Liver (tissue), 9 donors: ENCODE results near the gene GSPT1. TPM values are rescaled to one million over a fixed set of nuclear protein-coding genes. Genes with fewer than 3 reads are reported as not detected.

Source experiments
- DNase-seq: peaks from one replicate; pipeline ENCODE4 v3.0.0-alpha.2; 2017; ENCODE audit warnings: low spot score
- H3K27ac ChIP-seq, 2 donors: one replicate each; pipeline ENCODE4 v1.7.0; 2013; ENCODE audit warnings: inconsistent platforms in 2 of 2, low read length in 2 of 2, control low read depth in 1 of 2, low read depth in 1 of 2, mild to moderate bottlenecking in 1 of 2
- H3K27me3 ChIP-seq, 4 donors: one replicate each; pipeline versions ENCODE4 v1.6.1 to v1.7.0; 2013; ENCODE audit warnings: low read length in 3 of 4, inconsistent platforms in 1 of 4, mild to moderate bottlenecking in 1 of 4, moderate library complexity in 1 of 4; ENCODE audit not compliant: control insufficient read depth in 4 of 4, insufficient read depth in 4 of 4
- H3K36me3 ChIP-seq, 4 donors: one replicate each; pipeline versions ENCODE4 v1.6.1 to v1.7.0; 2013; ENCODE audit warnings: low read length in 3 of 4, mild to moderate bottlenecking in 3 of 4, low read depth in 1 of 4, moderate library complexity in 1 of 4; ENCODE audit not compliant: control insufficient read depth in 4 of 4, insufficient read depth in 3 of 4
- H3K4me1 ChIP-seq, 4 donors: one replicate each; pipeline versions ENCODE4 v1.6.1 to v1.7.0; 2013; ENCODE audit warnings: low read length in 3 of 4, mild to moderate bottlenecking in 3 of 4, moderate library complexity in 1 of 4; ENCODE audit not compliant: control insufficient read depth in 4 of 4, insufficient read depth in 4 of 4
- H3K4me3 ChIP-seq, 3 donors: one replicate each; pipeline versions ENCODE4 v1.6.1 to v1.7.0; 2013; ENCODE audit warnings: low read length in 3 of 3, control low read depth in 1 of 3, low read depth in 1 of 3, mild to moderate bottlenecking in 1 of 3
- H3K9ac ChIP-seq, 2 donors: one replicate each; pipeline ENCODE4 v1.7.0; 2013; ENCODE audit warnings: low read length in 2 of 2, mild to moderate bottlenecking in 2 of 2, moderate library complexity in 2 of 2, control low read depth in 1 of 2, low read depth in 1 of 2
- H3K9me3 ChIP-seq, 4 donors: one replicate each; pipeline versions ENCODE4 v1.6.1 to v1.7.0; 2013; ENCODE audit warnings: low read length in 3 of 4; ENCODE audit not compliant: control insufficient read depth in 4 of 4
- EGR1 ChIP-seq, 2 donors: IDR thresholded peaks; 2 replicates each; pipeline ENCODE4 v1.6.1; 2016 to 2018; ENCODE audit warnings: antibody characterized with exemption in 2 of 2, low read depth in 2 of 2
- FOXA1 ChIP-seq: IDR thresholded peaks from 2 replicates; pipeline ENCODE4 v1.6.1; 2016; ENCODE audit warnings: antibody characterized with exemption
- FOXA2 ChIP-seq: IDR thresholded peaks from 2 replicates; pipeline ENCODE4 v1.6.1; 2016; ENCODE audit warnings: antibody characterized with exemption
- GABPA ChIP-seq, 2 donors: IDR thresholded peaks in 1 of 2; conservative IDR thresholded peaks in 1 of 2; 2 replicates each; pipeline ENCODE4 v1.6.1; 2016; ENCODE audit warnings: antibody characterized with exemption in 2 of 2, mild to moderate bottlenecking in 1 of 2, moderate library complexity in 1 of 2
- HNF4A ChIP-seq, 2 donors: conservative IDR thresholded peaks; 2 replicates each; pipeline ENCODE4 v1.6.1; 2016; ENCODE audit warnings: antibody characterized with exemption in 2 of 2, mild to moderate bottlenecking in 2 of 2
- HNF4G ChIP-seq: IDR thresholded peaks from 2 replicates; pipeline ENCODE4 v1.6.1; 2016; ENCODE audit warnings: antibody characterized with exemption
- JUND ChIP-seq, 2 donors: IDR thresholded peaks; 2 replicates each; pipeline ENCODE4 v1.6.1; 2016; ENCODE audit warnings: antibody characterized with exemption in 2 of 2
- NR2F2 ChIP-seq: IDR thresholded peaks from 2 replicates; pipeline ENCODE4 v1.6.1; 2016; ENCODE audit warnings: antibody characterized with exemption
- RXRA ChIP-seq, 2 donors: IDR thresholded peaks; 2 replicates each; pipeline ENCODE4 v1.6.1; 2017 to 2018; ENCODE audit warnings: antibody characterized with exemption in 2 of 2, mild to moderate bottlenecking in 1 of 2
- SP1 ChIP-seq: IDR thresholded peaks from 2 replicates; pipeline ENCODE4 v1.6.1; 2018; ENCODE audit warnings: antibody characterized with exemption, mild to moderate bottlenecking
- TAF1 ChIP-seq: conservative IDR thresholded peaks from 2 replicates; pipeline ENCODE4 v1.6.1; 2016; ENCODE audit warnings: antibody characterized with exemption, mild to moderate bottlenecking
- YY1 ChIP-seq: IDR thresholded peaks from 2 replicates; pipeline ENCODE4 v1.6.1; 2016; ENCODE audit warnings: antibody characterized with exemption, mild to moderate bottlenecking
- WGBS: extraction: QIAGEN DNeasy Blood & Tissue Kit; methylation state at CpG from one replicate; pipeline ENCODE4 v1.1.7; 2013; 5-methylcytosine and 5-hydroxymethylcytosine counted together
- polyA plus RNA-seq, 2 donors: library from polyadenylated mRNA; stranded (reverse) in 1 of 2; unstranded in 1 of 2; fragments of 200-250 nt in 1 of 2; fragments of >200 nt in 1 of 2; fragmentation: Nextera tagmentation in 1 of 2; extraction: Ambion mirVana in 1 of 2; gene quantifications; one replicate each; pipeline versions ENCODE4 v1.2.1 to v1.2.3, GENCODE V29; 2013 to 2015
- total RNA-seq, 2 donors: library from RNA; depleted of rRNA; stranded (reverse); fragments of >200 nt; gene quantifications; one replicate each; pipeline ENCODE4 v1.2.3, GENCODE V29; 2014
- TF ChIP-seq, protein P1 (sequence below): IDR thresholded peaks from 2 replicates; pipeline ENCODE4 v1.6.1; 2016; ENCODE audit warnings: antibody characterized with exemption, mild to moderate bottlenecking
- TF ChIP-seq, protein P2 (sequence below): fragments of 150-350 bp; IDR thresholded peaks from 2 replicates; pipeline ENCODE4 v1.5.1; 2017; ENCODE audit warnings: improper control_type of control experiment, low read depth, low read length; ENCODE audit not compliant: missing input control
- TF ChIP-seq, protein P3 (sequence below): IDR thresholded peaks from 2 replicates; pipeline ENCODE4 v1.6.1; 2016; ENCODE audit warnings: antibody characterized with exemption
- TF ChIP-seq, protein P4 (sequence below): IDR thresholded peaks from 2 replicates; pipeline ENCODE4 v1.6.1; 2016; ENCODE audit warnings: antibody characterized with exemption
- TF ChIP-seq, protein P5 (sequence below): IDR thresholded peaks from 2 replicates; pipeline ENCODE4 v1.6.1; 2016; ENCODE audit warnings: antibody characterized with exemption
- donor health status: healthy.
- donor health status: healthy.
- donor health status: healthy.
- donor health status: healthy.
- donor health status: healthy.

The GSPT1 gene
- total and polyA plus RNA-seq, 4 donors = 24.2 to 67.6 (median 41.9) TPM

DNA sequence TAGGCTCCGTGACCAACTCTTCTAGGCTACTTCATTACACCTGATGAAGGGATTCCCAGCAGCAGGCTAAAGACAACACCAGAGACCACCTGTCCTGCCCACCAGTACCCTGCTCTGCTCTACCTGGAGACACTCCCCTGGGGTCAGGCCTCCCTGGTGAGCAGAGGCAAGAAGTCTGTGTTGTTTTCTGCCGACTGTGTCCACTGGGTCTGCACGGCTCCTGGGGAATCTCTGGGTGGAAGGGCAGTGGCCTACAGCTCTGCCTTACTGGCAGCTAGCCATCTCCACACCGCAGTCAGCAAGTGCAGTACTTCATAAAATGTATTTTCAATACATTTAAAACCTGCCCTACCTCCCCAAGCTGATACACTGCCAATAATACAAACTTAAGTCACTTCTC lies 71.3 kb downstream of the GSPT1 start:
- TF ChIP-seq RXRA (IDR thresholded peaks at IDR 0.05) (no peak), FOXA1 (no peak), HNF4G (no peak), YY1 (no peak), EGR1 (IDR thresholded peaks at IDR 0.05; ENCODE audit: low read depth in 2 of 2) (no peak), GABPA (IDR thresholded peaks at IDR 0.05 in 1 of 2, conservative IDR thresholded peaks at IDR 0.05 in 1 of 2) (no peak), TAF1 (no peak), JUND (IDR thresholded peaks at IDR 0.05) (no peak), HNF4A (conservative IDR thresholded peaks at IDR 0.05) (no peak), NR2F2 (no peak)
- TF ChIP-seq, protein P1, sequence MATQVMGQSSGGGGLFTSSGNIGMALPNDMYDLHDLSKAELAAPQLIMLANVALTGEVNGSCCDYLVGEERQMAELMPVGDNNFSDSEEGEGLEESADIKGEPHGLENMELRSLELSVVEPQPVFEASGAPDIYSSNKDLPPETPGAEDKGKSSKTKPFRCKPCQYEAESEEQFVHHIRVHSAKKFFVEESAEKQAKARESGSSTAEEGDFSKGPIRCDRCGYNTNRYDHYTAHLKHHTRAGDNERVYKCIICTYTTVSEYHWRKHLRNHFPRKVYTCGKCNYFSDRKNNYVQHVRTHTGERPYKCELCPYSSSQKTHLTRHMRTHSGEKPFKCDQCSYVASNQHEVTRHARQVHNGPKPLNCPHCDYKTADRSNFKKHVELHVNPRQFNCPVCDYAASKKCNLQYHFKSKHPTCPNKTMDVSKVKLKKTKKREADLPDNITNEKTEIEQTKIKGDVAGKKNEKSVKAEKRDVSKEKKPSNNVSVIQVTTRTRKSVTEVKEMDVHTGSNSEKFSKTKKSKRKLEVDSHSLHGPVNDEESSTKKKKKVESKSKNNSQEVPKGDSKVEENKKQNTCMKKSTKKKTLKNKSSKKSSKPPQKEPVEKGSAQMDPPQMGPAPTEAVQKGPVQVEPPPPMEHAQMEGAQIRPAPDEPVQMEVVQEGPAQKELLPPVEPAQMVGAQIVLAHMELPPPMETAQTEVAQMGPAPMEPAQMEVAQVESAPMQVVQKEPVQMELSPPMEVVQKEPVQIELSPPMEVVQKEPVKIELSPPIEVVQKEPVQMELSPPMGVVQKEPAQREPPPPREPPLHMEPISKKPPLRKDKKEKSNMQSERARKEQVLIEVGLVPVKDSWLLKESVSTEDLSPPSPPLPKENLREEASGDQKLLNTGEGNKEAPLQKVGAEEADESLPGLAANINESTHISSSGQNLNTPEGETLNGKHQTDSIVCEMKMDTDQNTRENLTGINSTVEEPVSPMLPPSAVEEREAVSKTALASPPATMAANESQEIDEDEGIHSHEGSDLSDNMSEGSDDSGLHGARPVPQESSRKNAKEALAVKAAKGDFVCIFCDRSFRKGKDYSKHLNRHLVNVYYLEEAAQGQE = no peak
- TF ChIP-seq, protein P2, sequence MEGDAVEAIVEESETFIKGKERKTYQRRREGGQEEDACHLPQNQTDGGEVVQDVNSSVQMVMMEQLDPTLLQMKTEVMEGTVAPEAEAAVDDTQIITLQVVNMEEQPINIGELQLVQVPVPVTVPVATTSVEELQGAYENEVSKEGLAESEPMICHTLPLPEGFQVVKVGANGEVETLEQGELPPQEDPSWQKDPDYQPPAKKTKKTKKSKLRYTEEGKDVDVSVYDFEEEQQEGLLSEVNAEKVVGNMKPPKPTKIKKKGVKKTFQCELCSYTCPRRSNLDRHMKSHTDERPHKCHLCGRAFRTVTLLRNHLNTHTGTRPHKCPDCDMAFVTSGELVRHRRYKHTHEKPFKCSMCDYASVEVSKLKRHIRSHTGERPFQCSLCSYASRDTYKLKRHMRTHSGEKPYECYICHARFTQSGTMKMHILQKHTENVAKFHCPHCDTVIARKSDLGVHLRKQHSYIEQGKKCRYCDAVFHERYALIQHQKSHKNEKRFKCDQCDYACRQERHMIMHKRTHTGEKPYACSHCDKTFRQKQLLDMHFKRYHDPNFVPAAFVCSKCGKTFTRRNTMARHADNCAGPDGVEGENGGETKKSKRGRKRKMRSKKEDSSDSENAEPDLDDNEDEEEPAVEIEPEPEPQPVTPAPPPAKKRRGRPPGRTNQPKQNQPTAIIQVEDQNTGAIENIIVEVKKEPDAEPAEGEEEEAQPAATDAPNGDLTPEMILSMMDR = no peak
- TF ChIP-seq, protein P3, sequence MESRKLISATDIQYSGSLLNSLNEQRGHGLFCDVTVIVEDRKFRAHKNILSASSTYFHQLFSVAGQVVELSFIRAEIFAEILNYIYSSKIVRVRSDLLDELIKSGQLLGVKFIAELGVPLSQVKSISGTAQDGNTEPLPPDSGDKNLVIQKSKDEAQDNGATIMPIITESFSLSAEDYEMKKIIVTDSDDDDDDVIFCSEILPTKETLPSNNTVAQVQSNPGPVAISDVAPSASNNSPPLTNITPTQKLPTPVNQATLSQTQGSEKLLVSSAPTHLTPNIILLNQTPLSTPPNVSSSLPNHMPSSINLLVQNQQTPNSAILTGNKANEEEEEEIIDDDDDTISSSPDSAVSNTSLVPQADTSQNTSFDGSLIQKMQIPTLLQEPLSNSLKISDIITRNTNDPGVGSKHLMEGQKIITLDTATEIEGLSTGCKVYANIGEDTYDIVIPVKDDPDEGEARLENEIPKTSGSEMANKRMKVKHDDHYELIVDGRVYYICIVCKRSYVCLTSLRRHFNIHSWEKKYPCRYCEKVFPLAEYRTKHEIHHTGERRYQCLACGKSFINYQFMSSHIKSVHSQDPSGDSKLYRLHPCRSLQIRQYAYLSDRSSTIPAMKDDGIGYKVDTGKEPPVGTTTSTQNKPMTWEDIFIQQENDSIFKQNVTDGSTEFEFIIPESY = no peak
- TF ChIP-seq, protein P4, sequence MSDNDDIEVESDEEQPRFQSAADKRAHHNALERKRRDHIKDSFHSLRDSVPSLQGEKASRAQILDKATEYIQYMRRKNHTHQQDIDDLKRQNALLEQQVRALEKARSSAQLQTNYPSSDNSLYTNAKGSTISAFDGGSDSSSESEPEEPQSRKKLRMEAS = no peak
- whole genome bisulfite sequencing = 91% methylated on average over 4 of the region's 4 CpGs
- H3K27ac ChIP-seq = no peak overlapping the region
- H3K4me1 ChIP-seq = no peaks in the 10 kb centered on the region
- H3K9me3 ChIP-seq = no peaks in the 10 kb centered on the region
- H3K9ac ChIP-seq = no peak overlapping the region
- no peak for DNase-seq
- H3K36me3 ChIP-seq = peaks cover 28 to 80% (median 66%) of the 10 kb centered on the region in 4 donors
- H3K4me3 ChIP-seq = no peak overlapping the region
- H3K27me3 ChIP-seq = no peaks in the 10 kb centered on the region

DNA sequence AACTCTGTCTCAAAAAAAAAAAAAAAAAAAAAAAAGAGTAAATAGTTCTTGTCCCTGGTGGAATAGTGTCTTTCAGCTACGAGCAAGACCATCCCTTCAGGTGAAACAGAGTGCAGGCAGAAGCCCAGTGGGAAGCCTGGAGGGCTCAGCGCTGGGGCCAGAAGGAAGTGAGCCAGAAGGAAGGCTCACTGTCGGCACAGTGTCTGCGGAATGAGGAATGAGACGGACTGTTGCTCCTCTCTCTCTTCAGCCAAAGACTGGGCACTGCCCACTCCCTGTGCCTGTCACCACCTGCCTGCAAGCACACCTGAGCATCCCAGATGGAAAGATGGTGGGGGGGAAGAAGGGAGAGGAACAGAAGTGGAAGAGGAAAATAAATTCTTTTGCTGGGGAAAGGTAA lies 71.9 kb downstream of the GSPT1 start:
- TF ChIP-seq SP1 (no peak), RXRA (IDR thresholded peaks at IDR 0.05) (no peak), FOXA2 (no peak), HNF4G (no peak), JUND (IDR thresholded peaks at IDR 0.05) (no peak), NR2F2 (no peak), FOXA1 (no peak), EGR1 (IDR thresholded peaks at IDR 0.05; ENCODE audit: low read depth in 2 of 2) (no peak), GABPA (IDR thresholded peaks at IDR 0.05 in 1 of 2, conservative IDR thresholded peaks at IDR 0.05 in 1 of 2) (no peak), TAF1 (no peak), YY1 (no peak)
- TF ChIP-seq, protein P1 = no peak
- TF ChIP-seq, protein P5, sequence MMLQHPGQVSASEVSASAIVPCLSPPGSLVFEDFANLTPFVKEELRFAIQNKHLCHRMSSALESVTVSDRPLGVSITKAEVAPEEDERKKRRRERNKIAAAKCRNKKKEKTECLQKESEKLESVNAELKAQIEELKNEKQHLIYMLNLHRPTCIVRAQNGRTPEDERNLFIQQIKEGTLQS = no peak
- no peaks in the 10 kb centered on the region for H3K9me3 ChIP-seq
- 93% methylated on average over 5 of the region's 5 CpGs for WGBS

More for the DNA sequence above, 71.9 kb downstream of the GSPT1 start:
- DNase-seq = no peak
- H3K36me3 ChIP-seq = peaks cover 28 to 82% (median 65%) of the 10 kb centered on the region in 4 donors
- H3K4me1 ChIP-seq = no peaks in the 10 kb centered on the region
- no peak overlapping the region for H3K4me3 ChIP-seq
- H3K9ac ChIP-seq = no peak overlapping the region
- H3K27ac ChIP-seq = no peak overlapping the region
- no peaks in the 10 kb centered on the region for H3K27me3 ChIP-seq
